HepG2 (cell line): Measurements from ENCODE around the gene ELMOD1.

Experiments used
- HMGXB4 ChIP-seq, 2 experiments: sonication (generic) in 1 of 2; formaldehyde crosslinking in 1 of 2; IDR thresholded peaks; 2 replicates each; pipeline versions ENCODE4 v1.4.0 to v1.6.1; 2018 to 2020; ENCODE audit warnings: missing genetic modification reagents in 2 of 2, borderline replicate concordance in 1 of 2, low read depth in 1 of 2, mild to moderate bottlenecking in 1 of 2, missing biosample characterization in 1 of 2
- ZNF556 ChIP-seq: sonication (generic); formaldehyde crosslinking; IDR thresholded peaks from 2 replicates; pipeline ENCODE4 v1.4.0; 2020; ENCODE audit warnings: mild to moderate bottlenecking, missing genetic modification reagents, borderline replicate concordance

GRCh38 chr11:107689317-107690202 lies 98.6 kb downstream of the ELMOD1 start:
- TF ChIP-seq ZNF556 (CRISPR knock-in tag): no peak
- TF ChIP-seq HMGXB4 (CRISPR knock-in tag; IDR thresholded peaks at IDR 0.05; ENCODE audit: borderline replicate concordance in 1 of 2, low read depth in 1 of 2): no peak
